Kidney capillary endothelial cell (primary cell): ENCODE data around the gene LRRC10.

ENCODE experiments used
- DNase-seq: peaks from one replicate; pipeline ENCODE4 v3.0.0-alpha.2; 2018; ENCODE audit warnings: low spot score

Gene LRRC10

GRCh38 chr12:69610729-69611128 lies at the start of gene LRRC10:
LRRC10 (minus strand) TSS chr12:69610907; CDS start chr12:69610838, 69 bp downstream.
- no peak for DNase-seq

GRCh38 chr12:69660164-69660863 lies 49.6 kb upstream of the LRRC10 start:
- DNase-seq: no peak

- no peak for DNase-seq
These were observed 47.5 kb upstream of the LRRC10 start for GRCh38 chr12:69658203-69658602.

GRCh38 chr12:69657376-69658137 lies 46.9 kb upstream of the LRRC10 start:
- no peak for DNase-seq

- DNase-seq: no peak
These were observed 45.1 kb upstream of the LRRC10 start for GRCh38 chr12:69655616-69656340.

GRCh38 chr12:69653703-69654102 lies 43.0 kb upstream of the LRRC10 start:
- DNase-seq: no peak

- no peak for DNase-seq
These were observed 41.2 kb upstream of the LRRC10 start for GRCh38 chr12:69651922-69652321.

GRCh38 chr12:69649529-69649928 lies 38.8 kb upstream of the LRRC10 start:
- DNase-seq: no peak

GRCh38 chr12:69648476-69648875 lies 37.8 kb upstream of the LRRC10 start:
- DNase-seq: no peak

- no peak for DNase-seq
These were observed 36.5 kb upstream of the LRRC10 start for GRCh38 chr12:69647178-69647577.

- DNase-seq: no peak
These were observed 34.3 kb upstream of the LRRC10 start for GRCh38 chr12:69645031-69645430.

GRCh38 chr12:69644511-69644910 lies 33.8 kb upstream of the LRRC10 start:
- DNase-seq: no peak

- no peak for DNase-seq
These were observed 31.8 kb upstream of the LRRC10 start for GRCh38 chr12:69642531-69642930.

GRCh38 chr12:69641546-69641945 lies 30.8 kb upstream of the LRRC10 start:
- no peak for DNase-seq

- DNase-seq: peak; percentile 56
These were observed 28.8 kb upstream of the LRRC10 start for GRCh38 chr12:69639400-69640016.

- DNase-seq: no peak
These were observed 22.4 kb upstream of the LRRC10 start for GRCh38 chr12:69633061-69633460.

- DNase-seq: no peak
These were observed 19.5 kb upstream of the LRRC10 start for GRCh38 chr12:69630191-69630590.

- DNase-seq: no peak
These were observed 16.8 kb upstream of the LRRC10 start for GRCh38 chr12:69627501-69627900.

- DNase-seq: no peak
These were observed 13.3 kb upstream of the LRRC10 start for GRCh38 chr12:69623970-69624369.

- DNase-seq: no peak
These were observed 10.8 kb upstream of the LRRC10 start for GRCh38 chr12:69621551-69621950.

GRCh38 chr12:69620921-69621320 lies 10.2 kb upstream of the LRRC10 start:
- DNase-seq: no peak

- no peak for DNase-seq
These were observed 9.4 kb upstream of the LRRC10 start for GRCh38 chr12:69620077-69620476.
